SIG-M5 treated with dmso at 0.1 percent for 504 hours (cell line): ENCODE results near the gene CHURC1.
A peak's percentile ranks its signal among the peaks of the same experiment; 100 is the strongest.

Experiments used
- DNase-seq: peaks from one replicate; lab custom pipeline; 2025; ENCODE audit not compliant: unreplicated experiment; lab: John Stamatoyannopoulos, UW

Gene CHURC1

DNA sequence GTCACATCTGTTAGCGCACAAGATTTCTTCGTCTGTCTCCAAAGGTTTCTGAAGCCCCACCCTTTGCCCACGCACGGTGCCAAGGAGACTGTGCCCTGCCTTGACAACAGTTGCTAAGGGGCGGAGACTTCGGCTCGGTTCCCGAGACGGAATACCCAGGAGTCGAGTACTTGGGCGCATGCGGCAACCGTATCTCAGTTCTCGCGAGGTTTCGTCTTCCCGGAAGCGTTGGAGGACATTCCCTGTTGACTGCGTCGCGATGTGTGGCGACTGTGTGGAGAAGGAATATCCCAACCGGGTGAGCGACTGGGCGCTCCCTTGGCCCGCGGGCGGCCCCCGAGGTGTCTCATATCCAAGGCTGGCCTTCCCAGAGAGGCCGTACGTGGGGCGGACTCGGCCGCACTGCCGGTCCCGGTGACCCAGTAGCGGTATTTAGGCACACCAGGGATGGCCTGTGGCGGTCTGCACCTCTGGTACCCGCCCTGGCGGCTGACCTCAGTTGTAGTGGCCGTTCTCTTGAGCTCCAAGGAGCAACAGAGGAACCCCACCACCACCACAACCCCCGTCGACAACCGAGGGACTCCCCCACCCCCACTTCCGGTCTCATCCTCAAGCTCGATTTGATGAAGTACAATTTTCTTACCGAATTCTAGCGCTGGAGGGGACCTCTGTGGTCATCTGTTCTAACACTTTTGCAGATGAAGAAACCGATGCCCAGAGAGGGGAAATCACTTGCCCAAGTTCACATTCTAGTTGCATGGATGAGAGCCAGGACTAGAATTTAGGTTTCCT is at the start of gene CHURC1:
CHURC1 (plus strand) TSS at position 219 of the 792 bp plus-strand sequence; CDS start at position 260, 41 bp downstream.
- DNase-seq = peak; percentile 98

GRCh38 chr14:64865109-64865508 is 49.1 kb upstream of the CHURC1 start:
- no peak for DNase-seq

GRCh38 chr14:64865992-64866391 is 48.3 kb upstream of the CHURC1 start:
- DNase-seq = no peak

DNA sequence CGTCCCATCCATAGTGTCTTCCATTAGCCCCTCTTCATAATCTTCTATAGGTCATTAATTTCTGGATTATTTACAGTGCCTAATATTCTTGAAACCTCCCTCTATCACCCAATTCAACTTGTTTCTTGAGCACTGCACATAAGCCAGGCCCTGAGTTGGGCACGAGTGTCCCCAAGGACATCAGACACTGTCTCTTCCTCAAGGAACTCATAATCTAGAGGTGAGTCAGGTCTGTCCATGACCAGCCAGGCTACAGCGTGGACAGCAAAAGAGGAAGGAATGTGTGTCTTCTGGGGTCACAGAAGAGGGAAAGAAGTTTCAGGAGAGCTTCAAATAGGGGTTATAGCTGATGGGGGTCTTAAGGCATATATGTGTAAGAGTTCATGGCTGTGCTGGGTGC is 47.1 kb upstream of the CHURC1 start:
- DNase-seq = no peak

GRCh38 chr14:64868379-64868778 is 45.9 kb upstream of the CHURC1 start:
- no peak for DNase-seq

DNA sequence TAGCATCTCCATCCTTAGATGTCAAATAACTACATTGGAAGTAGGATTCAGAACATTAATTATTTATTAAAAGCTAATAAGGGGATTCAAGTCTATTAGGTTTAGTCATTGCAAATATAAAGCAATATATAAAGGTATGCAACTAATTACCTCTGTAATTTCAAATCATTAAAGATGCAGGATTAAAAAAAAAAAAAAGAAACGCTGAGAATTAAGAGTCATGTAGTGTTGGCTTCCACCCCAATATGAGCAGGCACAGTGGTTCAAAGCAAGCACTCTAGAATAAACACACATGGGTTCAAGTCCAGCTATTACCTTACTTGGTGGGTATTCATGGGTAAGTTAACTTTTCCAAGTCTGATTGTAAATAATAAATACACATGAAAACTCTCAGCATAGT is 45.4 kb upstream of the CHURC1 start:
- no peak for DNase-seq

DNA sequence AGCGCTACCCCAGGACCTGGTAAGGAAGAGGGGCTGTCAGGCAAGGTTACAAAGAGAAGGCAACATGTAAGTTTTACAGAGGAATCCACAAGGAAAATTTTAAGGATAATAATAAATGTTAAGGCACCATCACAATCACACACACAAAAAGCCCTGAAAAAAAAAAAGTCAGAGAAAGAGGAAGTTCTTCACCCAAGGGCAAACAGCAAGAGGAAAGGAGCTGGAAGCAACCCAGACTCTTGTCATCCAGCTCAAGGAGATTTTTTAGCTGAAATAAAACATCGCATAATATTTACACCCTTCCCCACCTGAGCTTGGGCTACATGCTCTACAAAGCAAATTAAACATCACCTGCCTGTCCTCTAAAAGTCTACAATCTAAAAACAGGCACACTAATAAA is 44.1 kb upstream of the CHURC1 start:
- peak; percentile 33 for DNase-seq

GRCh38 chr14:64871344-64871743 is 42.9 kb upstream of the CHURC1 start:
- DNase-seq = no peak

GRCh38 chr14:64873506-64874219 is 40.6 kb upstream of the CHURC1 start:
- no peak for DNase-seq

DNA sequence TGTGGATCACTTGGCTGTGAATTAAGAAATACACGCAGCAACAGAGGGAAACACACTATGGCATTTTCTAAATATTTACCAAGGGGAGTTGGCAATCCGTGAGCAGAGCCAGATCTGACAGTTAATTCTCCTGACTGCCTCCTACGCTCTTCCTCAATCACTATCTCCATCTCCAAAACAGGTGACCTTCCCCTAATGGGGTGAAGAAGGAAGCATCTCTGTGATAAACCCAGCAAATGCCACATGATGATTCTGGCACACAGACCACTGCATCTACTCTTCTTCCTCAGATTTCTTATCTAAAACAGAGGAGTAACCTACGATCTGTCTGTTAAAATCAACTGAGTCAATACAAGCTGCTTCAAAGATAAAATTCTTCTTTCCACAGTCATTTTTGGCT is 38.9 kb upstream of the CHURC1 start:
- no peak for DNase-seq

- no peak for DNase-seq
These were observed 36.4 kb upstream of the CHURC1 start for GRCh38 chr14:64877846-64878245.

DNA sequence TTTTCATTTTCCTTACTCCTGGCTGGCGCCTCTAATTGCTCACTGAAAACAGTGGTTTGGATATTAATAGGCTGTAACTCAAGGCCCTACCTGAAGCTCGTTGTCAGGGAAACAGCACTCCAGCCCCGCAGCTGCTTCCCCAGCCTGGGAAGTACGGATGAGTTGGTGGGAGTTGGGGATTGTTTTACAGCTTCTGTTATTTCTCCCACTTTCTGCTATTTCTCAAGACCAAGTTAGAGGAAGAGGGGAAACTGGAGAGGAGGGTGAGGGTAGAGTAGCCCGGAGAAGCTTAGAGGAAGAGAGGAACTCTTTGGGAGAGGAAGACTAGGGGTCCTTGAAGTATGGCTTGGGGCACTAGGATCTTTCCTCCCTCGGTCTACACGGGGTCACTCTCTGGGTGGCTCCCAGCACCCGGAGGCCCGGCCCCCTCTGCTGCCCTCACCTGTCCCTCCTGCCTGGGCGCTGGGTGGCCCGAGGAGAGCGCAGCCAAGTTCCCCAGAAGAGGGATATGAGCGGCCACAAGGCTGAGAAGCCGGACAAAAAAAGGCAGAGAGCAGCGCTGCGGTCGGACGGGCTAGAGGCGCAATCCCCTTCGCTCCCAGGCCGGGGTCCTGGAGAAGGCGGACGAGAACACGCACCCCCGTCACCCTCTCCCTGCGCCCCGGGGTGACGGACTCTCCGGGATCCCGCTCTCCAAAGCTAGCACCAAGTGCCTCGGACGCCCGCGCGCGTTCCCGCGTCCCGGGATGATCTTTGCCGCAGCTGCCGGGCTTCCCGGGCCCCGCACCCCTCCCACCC is 35.2 kb upstream of the CHURC1 start:
- no peak for DNase-seq

DNA sequence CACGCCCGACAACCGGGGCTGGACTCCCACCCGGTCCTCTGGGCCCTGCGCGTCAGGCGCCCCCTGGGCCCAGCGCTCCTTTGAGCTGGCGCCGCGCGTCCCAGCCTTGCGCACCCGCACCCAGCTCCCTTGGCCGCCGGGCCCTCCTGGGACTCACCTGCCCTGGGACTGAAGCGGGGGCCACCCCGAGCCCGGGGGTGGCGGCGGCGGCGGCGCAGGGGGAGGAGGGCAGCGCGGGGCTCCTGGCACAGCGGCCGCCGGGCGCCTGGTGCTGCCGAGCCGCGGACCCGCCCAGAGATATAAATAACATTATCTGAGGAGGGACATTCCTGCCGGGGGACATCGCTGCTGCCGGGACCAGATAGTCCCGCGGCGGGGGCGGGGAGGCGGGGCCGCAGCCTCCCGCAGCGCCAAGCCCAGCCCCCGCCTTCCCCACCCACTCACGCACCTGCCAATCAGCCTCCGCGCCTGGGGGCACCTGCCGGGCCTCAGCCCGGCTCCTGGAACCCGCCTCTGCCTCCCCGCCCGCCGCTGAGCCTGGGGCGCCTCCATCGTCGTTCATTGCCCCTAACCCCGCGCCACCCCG is 34.5 kb upstream of the CHURC1 start, which contains the start of gene SPTB:
SPTB (minus strand) TSS at position 273 of the 586 bp plus-strand sequence. CDS start 56,813 bp downstream, outside the sequence.
- no peak for DNase-seq

- DNase-seq = peak; percentile 44
These were observed 33.8 kb upstream of the CHURC1 start for GRCh38 chr14:64880221-64881121.

- DNase-seq = no peak
These were observed 28.7 kb upstream of the CHURC1 start for GRCh38 chr14:64885559-64885958.

GRCh38 chr14:64889352-64889751 is 24.9 kb upstream of the CHURC1 start:
- no peak for DNase-seq

DNA sequence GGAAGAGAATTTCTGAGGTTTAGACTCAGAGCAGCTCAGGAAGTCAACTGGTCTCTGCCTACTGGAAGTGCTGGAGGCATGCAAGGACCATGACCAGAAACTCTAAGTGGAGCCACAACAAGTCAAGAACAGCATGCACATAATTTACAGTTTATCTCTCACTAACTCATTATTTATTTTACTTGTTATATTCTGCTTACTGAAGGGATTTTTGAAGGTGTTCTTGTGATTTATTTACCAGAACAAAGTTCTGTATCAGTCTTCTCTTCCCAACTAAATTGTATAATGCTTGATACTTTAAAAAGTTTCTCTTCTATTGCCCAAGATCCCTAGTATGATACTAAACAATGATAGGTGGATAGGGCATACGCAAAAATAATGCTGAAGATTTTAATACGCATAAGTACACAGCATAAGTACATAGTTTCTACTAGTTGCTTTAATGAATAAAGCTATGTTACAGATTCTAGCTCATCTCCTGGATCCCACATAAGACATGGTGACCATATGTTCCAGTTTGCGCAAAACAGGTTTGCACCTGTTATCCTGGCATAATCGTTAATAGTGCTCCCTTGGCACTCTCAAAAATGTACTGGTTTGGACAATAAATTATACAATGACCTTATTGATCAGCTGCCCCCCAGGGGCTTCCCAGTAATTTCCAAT is 22.9 kb upstream of the CHURC1 start:
- no peak for DNase-seq

- DNase-seq = peak; percentile 65
These were observed 22.3 kb upstream of the CHURC1 start for GRCh38 chr14:64891839-64892375.

DNA sequence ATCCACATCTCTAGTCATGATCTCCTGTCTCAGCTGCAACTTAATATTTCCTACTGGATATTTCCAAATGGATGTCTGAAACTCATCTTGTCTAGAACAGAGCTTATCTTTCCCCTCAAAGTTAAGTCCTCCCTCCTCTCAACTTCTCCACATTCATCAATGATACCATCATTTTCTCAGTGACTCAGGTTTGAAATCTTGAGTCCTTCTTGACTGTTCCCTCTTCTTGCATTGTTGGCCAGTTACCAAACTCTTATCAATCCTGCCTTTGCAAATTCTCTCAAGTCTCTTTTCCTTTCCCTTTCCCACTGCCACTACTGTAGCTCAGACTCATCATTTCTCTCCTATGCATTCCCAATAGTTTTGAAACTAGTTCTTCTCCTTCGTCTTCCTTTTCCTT is 14.3 kb upstream of the CHURC1 start:
- no peak for DNase-seq
